Epithelial cell of proximal tubule (primary cell): Measurements from ENCODE around the gene MEG3. TPM values are rescaled to one million over a fixed set of nuclear protein-coding genes. Genes with fewer than 3 reads are reported as not detected.
"Not testable (repeated sequence)": the region's sequence is repeated elsewhere in the genome, so short reads cannot be mapped to it uniquely, and the experiment has no call there.

ENCODE experiments used
- DNase-seq: peaks from one replicate; pipeline ENCODE4 v3.0.0-alpha.2; 2011; ENCODE audit warnings: low read depth
- H3K4me3 ChIP-seq: 2 replicates; pipeline ENCODE4 v1.5.1; 2011; ENCODE audit warnings: low read depth, mild to moderate bottlenecking, low read length
- total RNA-seq: library from RNA; depleted of rRNA; stranded (reverse); fragments of >200 nt; gene quantifications from 2 replicates; pipeline ENCODE4 v1.2.3, GENCODE V29; 2015
- TF ChIP-seq, protein P1 (sequence below): conservative IDR thresholded peaks from 2 replicates; pipeline ENCODE4 v1.5.1; 2012; ENCODE audit warnings: low read depth, mild to moderate bottlenecking, low read length

The MEG3 gene
- total RNA-seq, 1 donor from 2014 or later, result 26.0 TPM

DNA sequence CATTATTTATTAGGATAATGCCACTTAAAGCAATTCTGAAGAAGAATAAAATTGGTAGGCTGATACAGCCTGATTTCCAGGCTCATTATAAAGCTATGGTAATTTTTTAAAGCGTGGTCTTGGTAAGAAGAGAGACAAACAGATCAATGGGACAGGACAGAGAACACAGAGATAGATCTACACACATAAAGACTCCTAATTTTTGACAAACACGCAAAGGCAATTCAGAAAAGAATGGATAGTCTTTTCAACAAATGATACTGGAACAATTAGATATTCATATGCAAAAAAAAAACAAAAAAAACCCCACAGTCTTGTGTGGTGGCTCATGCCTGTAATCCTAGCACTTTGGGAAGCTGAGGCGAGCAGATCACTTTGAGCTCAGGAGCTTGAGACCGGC is 25.9 kb upstream of the MEG3 start:
- TF ChIP-seq, protein P1, sequence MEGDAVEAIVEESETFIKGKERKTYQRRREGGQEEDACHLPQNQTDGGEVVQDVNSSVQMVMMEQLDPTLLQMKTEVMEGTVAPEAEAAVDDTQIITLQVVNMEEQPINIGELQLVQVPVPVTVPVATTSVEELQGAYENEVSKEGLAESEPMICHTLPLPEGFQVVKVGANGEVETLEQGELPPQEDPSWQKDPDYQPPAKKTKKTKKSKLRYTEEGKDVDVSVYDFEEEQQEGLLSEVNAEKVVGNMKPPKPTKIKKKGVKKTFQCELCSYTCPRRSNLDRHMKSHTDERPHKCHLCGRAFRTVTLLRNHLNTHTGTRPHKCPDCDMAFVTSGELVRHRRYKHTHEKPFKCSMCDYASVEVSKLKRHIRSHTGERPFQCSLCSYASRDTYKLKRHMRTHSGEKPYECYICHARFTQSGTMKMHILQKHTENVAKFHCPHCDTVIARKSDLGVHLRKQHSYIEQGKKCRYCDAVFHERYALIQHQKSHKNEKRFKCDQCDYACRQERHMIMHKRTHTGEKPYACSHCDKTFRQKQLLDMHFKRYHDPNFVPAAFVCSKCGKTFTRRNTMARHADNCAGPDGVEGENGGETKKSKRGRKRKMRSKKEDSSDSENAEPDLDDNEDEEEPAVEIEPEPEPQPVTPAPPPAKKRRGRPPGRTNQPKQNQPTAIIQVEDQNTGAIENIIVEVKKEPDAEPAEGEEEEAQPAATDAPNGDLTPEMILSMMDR, result no peak
- H3K4me3 ChIP-seq, result no peak overlapping the region
- no peak for DNase-seq

DNA sequence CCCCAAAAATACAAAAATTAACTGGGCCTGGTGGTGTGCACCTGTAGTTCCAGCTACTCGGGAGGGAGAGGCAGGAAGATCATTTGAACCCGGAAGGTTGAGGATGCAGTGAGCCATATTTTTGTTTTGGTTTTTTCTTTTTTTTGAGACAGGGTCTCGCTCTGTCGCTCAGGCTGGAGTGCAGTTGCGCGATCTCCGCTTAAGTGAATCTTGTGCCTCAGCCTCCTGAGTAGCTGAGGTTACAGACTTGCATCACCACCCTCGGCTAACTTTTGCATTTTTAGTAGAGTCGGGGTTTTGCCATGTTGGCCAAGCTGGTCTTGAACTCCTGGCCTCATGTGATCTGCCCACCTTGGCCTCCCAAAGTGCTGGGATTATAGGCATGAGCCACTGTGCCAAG is 24.5 kb upstream of the MEG3 start:
- not testable (repeated sequence) for H3K4me3 ChIP-seq, DNase-seq

DNA sequence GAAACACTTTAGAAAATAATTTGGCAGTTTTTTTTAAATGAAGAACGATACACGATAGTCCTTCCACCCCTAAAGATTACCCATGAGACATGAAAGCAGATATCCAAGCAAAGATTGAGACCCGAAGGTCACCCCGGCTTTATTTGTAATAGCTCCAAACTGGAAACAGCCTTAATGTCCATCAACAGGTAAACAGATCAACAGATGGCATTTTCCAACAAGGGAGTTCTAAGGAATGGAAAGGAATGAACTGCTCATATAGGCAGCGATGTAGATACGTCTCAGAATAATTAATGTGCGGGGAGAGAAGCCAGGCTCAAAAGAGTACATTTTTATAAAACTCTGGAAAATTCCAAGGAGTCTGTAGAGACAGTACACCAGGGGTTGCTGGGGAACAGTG is 23.7 kb upstream of the MEG3 start:
- no peak overlapping the region for H3K4me3 ChIP-seq
- TF ChIP-seq, protein P1, result no peak
- DNase-seq, result no peak

GRCh38 chr14:100802766-100803165 is 23.2 kb upstream of the MEG3 start:
- no peak for DNase-seq
- TF ChIP-seq, protein P1, result no peak

GRCh38 chr14:100803226-100803625 is 22.7 kb upstream of the MEG3 start:
- H3K4me3 ChIP-seq, result no peak overlapping the region
- DNase-seq, result no peak
- TF ChIP-seq, protein P1, result no peak

More at GRCh38 chr14:100802766-100803165, 23.2 kb upstream of the MEG3 start:
- no peak overlapping the region for H3K4me3 ChIP-seq

GRCh38 chr14:100803676-100804075 is 22.2 kb upstream of the MEG3 start:
- DNase-seq, result no peak
- TF ChIP-seq, protein P1, result no peak
- H3K4me3 ChIP-seq, result no peak overlapping the region

DNA sequence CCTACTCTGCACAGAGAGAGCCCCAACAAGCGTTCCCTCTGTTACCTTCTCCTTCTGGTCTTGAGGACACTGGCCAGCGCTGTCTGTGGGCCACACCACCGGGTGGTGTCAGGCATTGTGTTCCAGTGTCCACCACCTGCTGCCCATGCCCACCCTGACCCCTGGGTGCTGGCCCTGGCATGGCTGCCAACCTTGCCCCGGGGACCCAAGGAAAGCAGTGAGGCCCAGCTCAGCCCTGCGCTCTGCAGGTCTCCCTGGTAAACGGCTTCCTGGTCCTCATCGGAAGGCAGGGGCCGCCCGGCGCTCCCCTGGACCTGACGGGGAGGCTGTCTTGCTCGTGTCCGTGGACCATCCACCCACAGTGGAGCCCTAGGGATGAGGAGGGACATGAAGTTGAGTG is 21.8 kb upstream of the MEG3 start:
- TF ChIP-seq, protein P1, result no peak
- DNase-seq, result no peak
- H3K4me3 ChIP-seq, result no peak overlapping the region
